ENCODE data around the gene ATRNL1. TPM values are rescaled to one million over a fixed set of nuclear protein-coding genes. Genes with fewer than 3 reads are reported as not detected.

The ATRNL1 gene
- total and polyA plus RNA-seq, 2 donors from 2014 or later, result 2.4 to 7.1 TPM

DNA sequence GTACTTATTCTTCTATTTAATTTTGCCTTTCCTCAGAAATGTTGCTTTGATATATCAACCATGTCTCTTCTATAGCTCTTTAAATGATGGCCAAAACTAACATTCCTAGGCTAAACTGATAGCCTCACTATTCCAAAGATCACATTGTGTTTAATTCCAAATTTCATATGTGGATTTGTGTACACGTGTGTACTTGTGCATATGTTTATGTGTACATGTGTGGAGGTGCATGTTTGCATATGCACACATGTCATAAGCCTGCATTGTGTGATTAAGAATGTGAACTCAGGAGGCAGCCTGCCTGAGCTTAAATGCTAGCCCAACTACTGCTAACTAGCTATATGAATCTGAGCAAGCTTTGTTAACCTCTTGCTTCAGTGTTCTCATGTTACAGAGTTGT lies 753.4 kb downstream of the ATRNL1 start:
- no peak for DNase-seq
- no peak overlapping the region for H3K4me3 ChIP-seq (ENCODE audit: low read length in 3 of 3)
- no peaks in the 10 kb centered on the region for H3K9me3 ChIP-seq (ENCODE audit: control insufficient read depth in 2 of 3, insufficient read depth in 1 of 3, low read length in 3 of 3)
- intact Hi-C loops (cut with DNase I), result no loop called here
- no peak overlapping the region for H3K9ac ChIP-seq (ENCODE audit: low read length in 3 of 3)
- FAIRE-seq, result no peak
- TF ChIP-seq, protein P1, sequence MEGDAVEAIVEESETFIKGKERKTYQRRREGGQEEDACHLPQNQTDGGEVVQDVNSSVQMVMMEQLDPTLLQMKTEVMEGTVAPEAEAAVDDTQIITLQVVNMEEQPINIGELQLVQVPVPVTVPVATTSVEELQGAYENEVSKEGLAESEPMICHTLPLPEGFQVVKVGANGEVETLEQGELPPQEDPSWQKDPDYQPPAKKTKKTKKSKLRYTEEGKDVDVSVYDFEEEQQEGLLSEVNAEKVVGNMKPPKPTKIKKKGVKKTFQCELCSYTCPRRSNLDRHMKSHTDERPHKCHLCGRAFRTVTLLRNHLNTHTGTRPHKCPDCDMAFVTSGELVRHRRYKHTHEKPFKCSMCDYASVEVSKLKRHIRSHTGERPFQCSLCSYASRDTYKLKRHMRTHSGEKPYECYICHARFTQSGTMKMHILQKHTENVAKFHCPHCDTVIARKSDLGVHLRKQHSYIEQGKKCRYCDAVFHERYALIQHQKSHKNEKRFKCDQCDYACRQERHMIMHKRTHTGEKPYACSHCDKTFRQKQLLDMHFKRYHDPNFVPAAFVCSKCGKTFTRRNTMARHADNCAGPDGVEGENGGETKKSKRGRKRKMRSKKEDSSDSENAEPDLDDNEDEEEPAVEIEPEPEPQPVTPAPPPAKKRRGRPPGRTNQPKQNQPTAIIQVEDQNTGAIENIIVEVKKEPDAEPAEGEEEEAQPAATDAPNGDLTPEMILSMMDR (IDR thresholded peaks at IDR 0.05; ENCODE audit: borderline replicate concordance, extremely low read depth, insufficient read depth), result no peak
- no peaks in the 10 kb centered on the region for H3K4me1 ChIP-seq (ENCODE audit: control insufficient read depth in 2 of 3, insufficient read depth in 2 of 3, low read depth in 1 of 3, low read length in 3 of 3)
- H3K27ac ChIP-seq (ENCODE audit: low read depth in 2 of 2, low read length in 2 of 2), result no peak overlapping the region
- H3K36me3 ChIP-seq (ENCODE audit: control insufficient read depth in 2 of 3, insufficient read depth in 3 of 3, low read length in 3 of 3), result no peaks in the 10 kb centered on the region
- H3K27me3 ChIP-seq (ENCODE audit: control insufficient read depth, insufficient read depth, low read length), result no peaks in the 10 kb centered on the region

DNA sequence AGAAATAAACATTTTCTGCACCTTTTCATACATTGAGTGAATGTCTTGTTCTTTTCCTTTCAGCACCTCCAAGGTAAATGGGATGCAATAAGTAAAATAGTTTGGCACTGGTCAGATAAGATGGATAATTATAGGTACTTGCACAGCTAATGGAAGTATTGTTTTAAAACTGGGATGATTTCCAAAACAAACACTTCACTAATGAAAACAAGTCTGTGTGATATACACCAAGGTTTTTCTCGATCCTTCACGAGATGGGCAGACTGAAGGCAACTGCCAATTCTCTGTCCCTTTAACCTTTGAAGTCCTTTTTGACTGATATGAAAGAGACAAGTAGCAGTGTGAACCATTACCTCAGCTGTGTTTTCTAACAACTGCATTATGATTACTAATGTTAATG lies 756.0 kb downstream of the ATRNL1 start:
- DNase-seq, result no peak
- Histone ChIP-seq H3K27me3 (ENCODE audit: control insufficient read depth, insufficient read depth, low read length) (no peaks in the 10 kb centered on the region), H3K4me3 (ENCODE audit: low read length in 3 of 3) (no peak overlapping the region), H3K9ac (ENCODE audit: low read length in 3 of 3) (no peak overlapping the region), H3K9me3 (ENCODE audit: control insufficient read depth in 2 of 3, insufficient read depth in 1 of 3, low read length in 3 of 3) (no peaks in the 10 kb centered on the region), H3K27ac (ENCODE audit: low read depth in 2 of 2, low read length in 2 of 2) (no peak overlapping the region), H3K4me1 (ENCODE audit: control insufficient read depth in 2 of 3, insufficient read depth in 2 of 3, low read depth in 1 of 3, low read length in 3 of 3) (no peaks in the 10 kb centered on the region), H3K36me3 (ENCODE audit: control insufficient read depth in 2 of 3, insufficient read depth in 3 of 3, low read length in 3 of 3) (no peaks in the 10 kb centered on the region)
- TF ChIP-seq, protein P1 (IDR thresholded peaks at IDR 0.05; ENCODE audit: borderline replicate concordance, extremely low read depth, insufficient read depth), result no peak
- no peak for FAIRE-seq
- intact Hi-C loops (cut with DNase I), result no loop called here

DNA sequence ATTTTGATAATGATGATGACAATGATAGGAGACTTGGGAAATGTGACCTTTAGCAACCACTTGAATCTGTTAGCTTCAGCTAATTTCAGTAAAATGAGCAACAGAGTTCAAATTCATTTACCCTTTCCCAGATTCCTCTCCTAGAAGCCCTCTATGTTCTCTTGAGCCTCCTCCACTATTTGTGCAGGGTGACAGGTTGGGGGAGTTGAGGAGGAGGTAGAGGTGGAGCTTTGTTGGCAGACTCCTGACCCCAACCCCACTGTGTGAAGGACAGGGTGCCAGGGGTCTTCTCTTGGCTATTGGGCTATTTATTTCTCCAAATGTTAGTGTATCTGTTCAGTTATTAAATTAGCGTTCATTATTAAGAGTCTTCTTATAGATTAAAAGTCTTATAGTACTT lies 757.5 kb downstream of the ATRNL1 start:
- H3K27ac ChIP-seq (ENCODE audit: low read depth in 2 of 2, low read length in 2 of 2), result no peak overlapping the region
- FAIRE-seq (no peak), DNase-seq (no peak)
- H3K4me1 ChIP-seq (ENCODE audit: control insufficient read depth in 2 of 3, insufficient read depth in 2 of 3, low read depth in 1 of 3, low read length in 3 of 3), result no peaks in the 10 kb centered on the region
- no peaks in the 10 kb centered on the region for H3K9me3 ChIP-seq (ENCODE audit: control insufficient read depth in 2 of 3, insufficient read depth in 1 of 3, low read length in 3 of 3)
- H3K4me3 ChIP-seq (ENCODE audit: low read length in 3 of 3), result no peak overlapping the region
- H3K36me3 ChIP-seq (ENCODE audit: control insufficient read depth in 2 of 3, insufficient read depth in 3 of 3, low read length in 3 of 3), result no peaks in the 10 kb centered on the region
- intact Hi-C loops (cut with DNase I), result no loop called here
- H3K27me3 ChIP-seq (ENCODE audit: control insufficient read depth, insufficient read depth, low read length), result no peaks in the 10 kb centered on the region
- no peak overlapping the region for H3K9ac ChIP-seq (ENCODE audit: low read length in 3 of 3)
- TF ChIP-seq, protein P1 (IDR thresholded peaks at IDR 0.05; ENCODE audit: borderline replicate concordance, extremely low read depth, insufficient read depth), result no peak

DNA sequence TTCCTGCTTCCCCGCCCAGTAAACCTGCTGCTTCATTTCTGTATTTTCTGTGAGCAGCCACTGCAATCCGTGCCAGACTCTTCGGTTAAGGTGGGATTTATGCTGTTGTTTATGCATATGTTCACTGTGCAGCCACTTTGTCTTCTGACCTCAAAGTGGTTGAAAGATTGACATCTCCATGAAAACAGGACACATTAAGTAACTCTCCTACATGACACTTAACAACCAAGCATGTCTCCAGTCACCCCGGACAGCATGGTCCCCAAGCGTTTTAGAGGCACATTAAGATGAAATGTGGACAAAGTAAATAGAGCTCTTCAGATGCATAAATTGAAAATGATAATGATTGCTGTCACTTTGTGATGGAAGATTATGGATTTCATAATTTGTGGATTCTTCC lies 758.5 kb downstream of the ATRNL1 start:
- TF ChIP-seq, protein P1 (IDR thresholded peaks at IDR 0.05; ENCODE audit: borderline replicate concordance, extremely low read depth, insufficient read depth), result no peak
- H3K27ac ChIP-seq (ENCODE audit: low read depth in 2 of 2, low read length in 2 of 2), result no peak overlapping the region
- H3K9me3 ChIP-seq (ENCODE audit: control insufficient read depth in 2 of 3, insufficient read depth in 1 of 3, low read length in 3 of 3), result no peaks in the 10 kb centered on the region
- no peak overlapping the region for H3K9ac ChIP-seq (ENCODE audit: low read length in 3 of 3)
- H3K4me3 ChIP-seq (ENCODE audit: low read length in 3 of 3), result no peak overlapping the region
- H3K4me1 ChIP-seq (ENCODE audit: control insufficient read depth in 2 of 3, insufficient read depth in 2 of 3, low read depth in 1 of 3, low read length in 3 of 3), result no peaks in the 10 kb centered on the region
- intact Hi-C loops (cut with DNase I), result no loop called here
- H3K27me3 ChIP-seq (ENCODE audit: control insufficient read depth, insufficient read depth, low read length), result no peaks in the 10 kb centered on the region
- DNase-seq (no peak), FAIRE-seq (no peak)
- H3K36me3 ChIP-seq (ENCODE audit: control insufficient read depth in 2 of 3, insufficient read depth in 3 of 3, low read length in 3 of 3), result no peaks in the 10 kb centered on the region

All from kidney (tissue), 14 donors.